Suprapubic skin (tissue), 3 donors: ENCODE measurements around the gene GPRIN1.

ENCODE experiments used
- EP300 ChIP-seq: sonication (generic); formaldehyde crosslinking; IDR thresholded peaks from one replicate; pipeline ENCODE4 v1.6.1; 2017; ENCODE audit warnings: antibody characterized with exemption
- TF ChIP-seq, protein P1 (sequence below), 2 donors: fragments of 200-600 bp in 1 of 2; fragments of 450-650 bp in 1 of 2; sonication (generic) in 1 of 2; IDR thresholded peaks; one replicate each; pipeline ENCODE4 v1.5.1; 2016 to 2019; ENCODE audit warnings: antibody characterized with exemption in 2 of 2, mild to moderate bottlenecking in 1 of 2, moderate library complexity in 1 of 2

DNA sequence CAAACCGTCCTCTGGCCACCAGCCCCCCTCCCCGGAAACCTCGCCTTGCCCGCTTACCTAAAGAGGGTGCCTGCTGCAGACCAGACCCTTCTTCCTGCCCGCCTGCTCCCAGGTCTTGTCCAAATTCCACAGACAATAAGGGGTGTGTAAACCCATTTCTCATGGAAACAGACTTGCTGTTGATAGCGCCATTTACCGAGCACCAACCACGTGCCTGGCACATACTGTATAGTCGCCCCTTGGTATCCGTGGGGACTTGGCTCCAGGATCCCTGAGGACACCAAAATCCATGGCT, 35.7 kb downstream of the GPRIN1 start:
- TF ChIP-seq, protein P1, sequence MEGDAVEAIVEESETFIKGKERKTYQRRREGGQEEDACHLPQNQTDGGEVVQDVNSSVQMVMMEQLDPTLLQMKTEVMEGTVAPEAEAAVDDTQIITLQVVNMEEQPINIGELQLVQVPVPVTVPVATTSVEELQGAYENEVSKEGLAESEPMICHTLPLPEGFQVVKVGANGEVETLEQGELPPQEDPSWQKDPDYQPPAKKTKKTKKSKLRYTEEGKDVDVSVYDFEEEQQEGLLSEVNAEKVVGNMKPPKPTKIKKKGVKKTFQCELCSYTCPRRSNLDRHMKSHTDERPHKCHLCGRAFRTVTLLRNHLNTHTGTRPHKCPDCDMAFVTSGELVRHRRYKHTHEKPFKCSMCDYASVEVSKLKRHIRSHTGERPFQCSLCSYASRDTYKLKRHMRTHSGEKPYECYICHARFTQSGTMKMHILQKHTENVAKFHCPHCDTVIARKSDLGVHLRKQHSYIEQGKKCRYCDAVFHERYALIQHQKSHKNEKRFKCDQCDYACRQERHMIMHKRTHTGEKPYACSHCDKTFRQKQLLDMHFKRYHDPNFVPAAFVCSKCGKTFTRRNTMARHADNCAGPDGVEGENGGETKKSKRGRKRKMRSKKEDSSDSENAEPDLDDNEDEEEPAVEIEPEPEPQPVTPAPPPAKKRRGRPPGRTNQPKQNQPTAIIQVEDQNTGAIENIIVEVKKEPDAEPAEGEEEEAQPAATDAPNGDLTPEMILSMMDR (IDR thresholded peaks at IDR 0.05) = no peak
- TF ChIP-seq EP300 = no peak
